A549 (cell line): ENCODE data around the gene KRT32. TPM values are rescaled to one million over a fixed set of nuclear protein-coding genes. Genes with fewer than 3 reads are reported as not detected.

Experiments used
- ATAC-seq, 2 experiments: fragments of 200-7000 bp in 1 of 2; fragments of >200 bp in 1 of 2; cut with Nextera tagmentation in 1 of 2; cut with Tn5 transposase in 1 of 2; 3 replicates each; pipeline versions ENCODE4 v1.8.0 to v1.9.1; 2018 to 2020; ENCODE audit warnings: mild to moderate bottlenecking in 1 of 2, moderate library complexity in 1 of 2
- CTCF ChIA-PET: fragments of 300-600 bp; sonication (Branson Sonifier 250); formaldehyde crosslinking; extraction: SDS; loops from one replicate; lab custom pipeline; 2021; ENCODE audit warnings: antibody characterized with exemption, inconsistent platforms; lab: Yijun Ruan, JAX
- POLR2A ChIA-PET: fragments of 350-600 bp; formaldehyde crosslinking; extraction: SDS; loops from one replicate; lab custom pipeline; 2021; ENCODE audit warnings: antibody characterized with exemption, inconsistent platforms; lab: Yijun Ruan, JAX
- DNase-seq, 2 experiments: peaks; one replicate each; pipeline versions ENCODE4 v3.0.0 to v3.0.0-alpha.2; 2011 to 2016; ENCODE audit warnings: low read depth in 1 of 2, low spot score in 1 of 2
- FAIRE-seq: peaks from 2 replicates; lab custom pipeline; 2011; peaks lifted over from hg19 to GRCh38; lab: Jason Lieb, UNC
- H3K27ac ChIP-seq, 2 experiments: fragments of >200 bp; sonication (Bioruptor Twin); formaldehyde crosslinking; 3 replicates each; pipeline ENCODE4 v1.5.1; 2016 to 2017
- H3K4me1 ChIP-seq: fragments of >200 bp; sonication (Bioruptor Twin); formaldehyde crosslinking; 3 replicates; pipeline ENCODE4 v1.6.1; 2016
- H3K4me2 ChIP-seq: fragments of >200 bp; sonication (Bioruptor Twin); formaldehyde crosslinking; 3 replicates; pipeline ENCODE4 v1.6.1; 2016
- H3K4me3 ChIP-seq: fragments of >200 bp; sonication (Bioruptor Twin); formaldehyde crosslinking; 3 replicates; pipeline ENCODE4 v1.5.1; 2016
- H3K9me3 ChIP-seq: fragments of >200 bp; sonication (Bioruptor Twin); formaldehyde crosslinking; 3 replicates; pipeline ENCODE4 v1.6.1; 2016
- BHLHE40 ChIP-seq: IDR thresholded peaks from 2 replicates; pipeline ENCODE4 v1.6.1; 2012; ENCODE audit warnings: low read depth, low read length, inconsistent platforms
- CEBPB ChIP-seq, 2 experiments: fragments of >200 bp in 1 of 2; sonication (Bioruptor Twin) in 1 of 2; formaldehyde crosslinking in 1 of 2; IDR thresholded peaks; 2 replicates each; pipeline ENCODE4 v1.6.1; 2012 to 2016
- EHF ChIP-seq: fragments of 250-450 bp; sonication (Bioruptor Pico); IDR thresholded peaks from 2 replicates; pipeline ENCODE4 v1.5.0; 2020; ENCODE audit warnings: mild to moderate bottlenecking
- EHMT2 ChIP-seq: fragments of 200-600 bp; sonication (generic); IDR thresholded peaks from 2 replicates; pipeline ENCODE4 v1.6.1; 2016; ENCODE audit warnings: antibody characterized with exemption, low read depth, mild to moderate bottlenecking, moderate library complexity
- EP300 ChIP-seq, 2 experiments: fragments of >200 bp; sonication (Bioruptor Twin); formaldehyde crosslinking; IDR thresholded peaks; 2 replicates in 1 of 2; 3 replicates in 1 of 2; pipeline ENCODE4 v1.6.1; 2016 to 2017
- FOSB ChIP-seq: fragments of 250-450 bp; sonication (Bioruptor Pico); IDR thresholded peaks from 2 replicates; pipeline ENCODE4 v1.5.0; 2020; ENCODE audit warnings: mild to moderate bottlenecking, moderate library complexity
- FOXS1 ChIP-seq: fragments of 250-450 bp; sonication (Bioruptor Pico); IDR thresholded peaks from 2 replicates; pipeline ENCODE4 v1.5.0; 2020; ENCODE audit warnings: mild to moderate bottlenecking, moderate library complexity
- GATA3 ChIP-seq: IDR thresholded peaks from 2 replicates; pipeline ENCODE4 v1.6.1; 2012; ENCODE audit warnings: borderline replicate concordance
- HDAC2 ChIP-seq: fragments of 200-600 bp; sonication (generic); IDR thresholded peaks from 2 replicates; pipeline ENCODE4 v1.6.1; 2016
- HEYL ChIP-seq: fragments of 250-450 bp; sonication (Bioruptor Pico); IDR thresholded peaks from 2 replicates; pipeline ENCODE4 v1.8.0; 2021; ENCODE audit warnings: mild to moderate bottlenecking, moderate library complexity
- HOXB5 ChIP-seq: fragments of 250-450 bp; sonication (Bioruptor Pico); IDR thresholded peaks from 2 replicates; pipeline ENCODE4 v1.5.0; 2020; ENCODE audit warnings: mild to moderate bottlenecking, moderate library complexity
- JUN ChIP-seq, 2 experiments: fragments of >200 bp; sonication (Bioruptor Twin); formaldehyde crosslinking; IDR thresholded peaks; 2 replicates in 1 of 2; 3 replicates in 1 of 2; pipeline ENCODE4 v1.6.1; 2016 to 2017
- MYC ChIP-seq: IDR thresholded peaks from 2 replicates; pipeline ENCODE4 v1.6.1; 2012; ENCODE audit warnings: mild to moderate bottlenecking, inconsistent platforms, low read length, improper control_type of control experiment, borderline replicate concordance
- NPAS2 ChIP-seq: fragments of 250-450 bp; sonication (Bioruptor Pico); IDR thresholded peaks from 2 replicates; pipeline ENCODE4 v1.8.0; 2022; ENCODE audit warnings: mild to moderate bottlenecking, moderate library complexity, borderline replicate concordance
- NR3C1 ChIP-seq: fragments of >200 bp; sonication (Bioruptor Twin); formaldehyde crosslinking; IDR thresholded peaks from 3 replicates; pipeline ENCODE4 v1.6.1; 2017
- PHF8 ChIP-seq: fragments of 200-600 bp; sonication (generic); IDR thresholded peaks from 2 replicates; pipeline ENCODE4 v1.6.1; 2016; ENCODE audit warnings: low read depth, mild to moderate bottlenecking, antibody characterized with exemption, moderate library complexity, borderline replicate concordance
- POLR2AphosphoS2 ChIP-seq: conservative IDR thresholded peaks from 2 replicates; pipeline ENCODE4 v1.6.1; 2012; ENCODE audit warnings: low read length, improper control_type of control experiment, inconsistent platforms
- RAD21 ChIP-seq, 2 experiments: fragments of >200 bp in 1 of 2; sonication (Bioruptor Twin) in 1 of 2; formaldehyde crosslinking in 1 of 2; IDR thresholded peaks in 1 of 2; conservative IDR thresholded peaks in 1 of 2; 2 replicates in 1 of 2; 3 replicates in 1 of 2; pipeline ENCODE4 v1.6.1; 2012 to 2018; ENCODE audit warnings: inconsistent platforms in 1 of 2
- RNF2 ChIP-seq: fragments of 200-600 bp; sonication (generic); IDR thresholded peaks from 2 replicates; pipeline ENCODE4 v1.6.1; 2016; ENCODE audit warnings: low read depth, mild to moderate bottlenecking, antibody characterized with exemption, moderate library complexity, borderline replicate concordance
- SMC3 ChIP-seq: fragments of >200 bp; sonication (Bioruptor Twin); formaldehyde crosslinking; IDR thresholded peaks from 3 replicates; pipeline ENCODE4 v1.6.1; 2018; ENCODE audit warnings: inconsistent platforms
- TP53 ChIP-seq: fragments of 250-450 bp; sonication (Bioruptor Pico); IDR thresholded peaks from 2 replicates; pipeline ENCODE4 v1.5.0; 2021; ENCODE audit warnings: mild to moderate bottlenecking, moderate library complexity
- ZC3H11A ChIP-seq: fragments of 450-650 bp; IDR thresholded peaks from 2 replicates; pipeline ENCODE4 v1.6.1; 2014; ENCODE audit warnings: antibody characterized with exemption, mild to moderate bottlenecking
- ZFP36 ChIP-seq: fragments of 450-650 bp; IDR thresholded peaks from 2 replicates; pipeline ENCODE4 v1.6.1; 2014; ENCODE audit warnings: borderline replicate concordance; ENCODE audit not compliant: partially characterized antibody
- ZNF302 ChIP-seq: fragments of 250-450 bp; sonication (Bioruptor Pico); IDR thresholded peaks from 2 replicates; pipeline ENCODE4 v1.9.0; 2021; ENCODE audit warnings: inconsistent platforms, mild to moderate bottlenecking, moderate library complexity
- WGBS: methylation state at CpG from one replicate; pipeline ENCODE4 v1.1.6; 2017; ENCODE audit errors: missing lambda C conversion rate; 5-methylcytosine and 5-hydroxymethylcytosine counted together
- polyA plus RNA-seq, 4 experiments: library from polyadenylated mRNA; depleted of rRNA in 3 of 4; stranded (reverse); fragments of >200 nt; fragmentation: RNase III in 1 of 4; extraction: RNeasy Plus Mini Kit Qiagen cat#74134 plus additional on column Dnase treatment in 1 of 4; gene quantifications; 2 replicates in 3 of 4; 3 replicates in 1 of 4; pipeline ENCODE4 v1.2.3, GENCODE V29; 2011 to 2017
- TF ChIP-seq, protein P1 (sequence below): fragments of 150-350 bp; IDR thresholded peaks from 2 replicates; pipeline ENCODE4 v1.6.1; 2014; ENCODE audit warnings: low read depth, mild to moderate bottlenecking, low read length
- TF ChIP-seq, protein P2 (sequence below): IDR thresholded peaks from 2 replicates; pipeline ENCODE4 v1.6.1; 2012
- TF ChIP-seq, protein P3 (sequence below): IDR thresholded peaks from 2 replicates; pipeline ENCODE4 v1.6.1; 2012; ENCODE audit warnings: low read depth, borderline replicate concordance

Gene KRT32
- polyA plus RNA-seq, 2 of the 4 experiments (the other 2 are of a cell fraction), result not detected

DNA sequence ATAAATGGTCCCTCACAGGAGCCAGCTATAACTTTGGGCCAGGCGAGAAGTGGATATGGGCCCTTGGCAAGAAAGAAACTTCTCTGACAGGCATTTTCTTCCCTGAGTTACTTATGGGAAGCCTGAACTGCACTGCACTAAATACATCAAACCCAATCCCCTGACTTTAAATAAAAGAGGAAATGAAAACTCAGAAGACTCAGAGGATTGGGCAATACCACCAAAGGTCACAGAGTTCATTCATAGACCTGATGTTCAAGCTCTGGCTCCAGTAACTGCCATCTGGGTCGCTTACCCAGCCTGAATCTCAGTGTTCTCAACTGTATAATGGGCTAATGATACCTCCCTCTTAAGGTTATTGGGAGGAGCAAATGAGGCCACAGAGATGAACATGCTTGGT lies 12.9 kb upstream of the KRT32 start:
- no peak overlapping the region for H3K4me3 ChIP-seq
- ChIA-PET POLR2A (no interaction called here), CTCF (interaction anchor here (0.7 to 3.8 kb wide), 6 partner anchors 10 to 182 kb away, joined by 3 to 20 read pairs (median 5); partner anchors contain the start of gene KRT36)
- FAIRE-seq (no peak), ATAC-seq (no peak), DNase-seq (no peak)
- no peaks in the 10 kb centered on the region for H3K9me3 ChIP-seq
- 52% methylated on average over 2 of the region's 2 CpGs for WGBS
- H3K4me1 ChIP-seq, result no peaks in the 10 kb centered on the region
- no peak overlapping the region for H3K4me2 ChIP-seq
- no peak overlapping the region for H3K27ac ChIP-seq
- TF ChIP-seq MYC, result no peak
- TF ChIP-seq, protein P1, sequence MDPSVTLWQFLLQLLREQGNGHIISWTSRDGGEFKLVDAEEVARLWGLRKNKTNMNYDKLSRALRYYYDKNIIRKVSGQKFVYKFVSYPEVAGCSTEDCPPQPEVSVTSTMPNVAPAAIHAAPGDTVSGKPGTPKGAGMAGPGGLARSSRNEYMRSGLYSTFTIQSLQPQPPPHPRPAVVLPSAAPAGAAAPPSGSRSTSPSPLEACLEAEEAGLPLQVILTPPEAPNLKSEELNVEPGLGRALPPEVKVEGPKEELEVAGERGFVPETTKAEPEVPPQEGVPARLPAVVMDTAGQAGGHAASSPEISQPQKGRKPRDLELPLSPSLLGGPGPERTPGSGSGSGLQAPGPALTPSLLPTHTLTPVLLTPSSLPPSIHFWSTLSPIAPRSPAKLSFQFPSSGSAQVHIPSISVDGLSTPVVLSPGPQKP, result no peak

DNA sequence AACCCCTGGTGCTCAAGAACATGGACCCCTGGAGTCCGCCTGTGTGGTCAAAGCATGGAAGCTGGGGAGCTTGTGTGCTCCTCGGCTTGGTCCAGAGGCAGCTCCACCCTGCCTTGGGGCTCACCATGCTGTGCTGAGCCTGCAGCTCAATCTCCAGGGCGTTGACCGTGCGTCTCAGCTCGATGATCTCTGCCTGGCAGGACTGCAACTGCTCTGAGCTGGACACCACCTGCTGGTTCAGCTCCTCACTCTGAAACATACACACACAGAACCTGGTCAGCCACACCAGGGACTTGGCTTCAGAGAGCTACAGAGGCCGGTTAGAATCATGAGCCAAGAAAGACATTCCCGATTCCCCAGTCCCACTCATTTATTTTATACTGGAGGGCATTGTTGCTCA lies 11.1 kb upstream of the KRT32 start:
- no peak overlapping the region for H3K27ac ChIP-seq
- no peaks in the 10 kb centered on the region for H3K9me3 ChIP-seq
- DNase-seq, result no peak
- ChIA-PET CTCF (interaction anchor here (0.8 to 3.8 kb wide), 6 partner anchors 9 to 184 kb away, joined by 3 to 20 read pairs (median 4); no protein-coding TSS in a partner anchor), POLR2A (no interaction called here)
- no peak for ATAC-seq
- no peak overlapping the region for H3K4me3 ChIP-seq
- no peak overlapping the region for H3K4me2 ChIP-seq
- 80% methylated on average over 7 of the region's 8 CpGs for WGBS
- no peak for FAIRE-seq
- no peaks in the 10 kb centered on the region for H3K4me1 ChIP-seq
- no peak for TF ChIP-seq RNF2
- no peak for TF ChIP-seq MYC
- no peak for TF ChIP-seq HDAC2
- TF ChIP-seq POLR2AphosphoS2, result no peak
- no peak for TF ChIP-seq RAD21 (conservative IDR thresholded peaks at IDR 0.05 in 1 of 2, IDR thresholded peaks at IDR 0.05 in 1 of 2)
- no peak for TF ChIP-seq GATA3
- no peak for TF ChIP-seq ZFP36
- TF ChIP-seq BHLHE40, result no peak
- TF ChIP-seq, protein P2, sequence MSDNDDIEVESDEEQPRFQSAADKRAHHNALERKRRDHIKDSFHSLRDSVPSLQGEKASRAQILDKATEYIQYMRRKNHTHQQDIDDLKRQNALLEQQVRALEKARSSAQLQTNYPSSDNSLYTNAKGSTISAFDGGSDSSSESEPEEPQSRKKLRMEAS, result no peak
- TF ChIP-seq FOSB (CRISPR knock-in tag), result no peak
- TF ChIP-seq, protein P1, result no peak
- TF ChIP-seq EHMT2, result no peak
- TF ChIP-seq JUN (IDR thresholded peaks at IDR 0.05), result no peak
- TF ChIP-seq HEYL (CRISPR knock-in tag), result no peak
- no peak for TF ChIP-seq ZC3H11A

DNA sequence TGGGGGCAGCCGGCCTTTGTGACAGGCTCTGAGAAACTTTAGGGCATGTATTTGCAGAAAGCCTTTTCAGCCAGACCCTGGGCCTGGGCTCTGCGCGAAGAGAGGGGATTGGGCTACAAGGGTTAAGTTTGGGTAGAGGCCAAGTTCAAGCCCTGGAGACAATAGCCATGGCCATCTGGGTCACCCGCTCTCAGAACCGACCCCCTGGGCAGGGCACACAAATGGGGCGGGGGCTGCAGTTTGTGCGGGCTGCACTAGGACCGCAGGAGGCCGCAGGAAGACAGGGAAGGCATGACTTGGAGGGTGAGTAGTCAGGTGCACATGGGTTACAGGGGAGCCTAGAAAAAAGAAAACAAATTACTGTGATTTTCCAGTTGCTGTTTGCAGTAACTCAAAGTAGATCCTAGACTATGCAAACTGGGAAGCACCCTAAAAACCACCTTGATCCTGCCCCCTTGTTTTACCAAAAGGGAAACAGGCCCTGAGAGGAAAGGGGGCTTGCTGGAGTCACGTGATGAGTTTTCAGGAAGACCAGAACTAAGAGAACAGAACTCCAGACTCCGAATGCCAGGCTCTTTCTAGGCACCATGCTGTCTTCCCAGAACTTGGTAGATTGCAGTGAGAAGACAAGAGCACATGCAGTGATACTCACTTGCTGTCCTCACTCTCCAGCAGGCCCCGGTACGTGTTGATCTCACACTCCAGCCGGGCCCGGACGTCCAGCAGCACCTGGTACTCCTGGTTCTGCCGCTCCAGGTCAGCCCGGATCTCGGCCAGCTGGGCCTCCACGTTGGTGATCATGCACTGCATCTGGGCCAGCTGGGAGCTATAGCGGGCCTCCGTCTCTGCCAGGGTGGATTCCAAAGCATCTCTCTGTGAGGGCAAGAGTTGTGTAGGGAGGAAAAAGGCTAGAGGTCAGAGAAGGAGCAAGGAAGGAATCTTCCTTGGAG lies 10.0 kb upstream of the KRT32 start:
- ChIA-PET POLR2A (no interaction called here), CTCF (interaction anchor here (0.7 to 1.1 kb wide), 4 partner anchors 11 to 72 kb away, joined by 3 to 5 read pairs (median 3); no protein-coding TSS in a partner anchor)
- DNase-seq, result no peak
- no peak overlapping the region for H3K27ac ChIP-seq
- H3K9me3 ChIP-seq, result peaks cover 1% of the 10 kb centered on the region; the same call in 2 of the 3 replicates
- no peaks in the 10 kb centered on the region for H3K4me1 ChIP-seq
- no peak overlapping the region for H3K4me3 ChIP-seq
- ATAC-seq, result no peak
- no peak for TF ChIP-seq FOXS1 (CRISPR knock-in tag)
- no peak for TF ChIP-seq SMC3
- no peak for TF ChIP-seq JUN (IDR thresholded peaks at IDR 0.05)
- no peak for TF ChIP-seq RNF2
- TF ChIP-seq EP300 (IDR thresholded peaks at IDR 0.05), result no peak
- no peak for TF ChIP-seq NR3C1
- TF ChIP-seq TP53 (CRISPR knock-in tag), result no peak
- no peak for TF ChIP-seq NPAS2 (CRISPR knock-in tag)
- TF ChIP-seq CEBPB (IDR thresholded peaks at IDR 0.05), result no peak
- TF ChIP-seq HDAC2, result no peak
- TF ChIP-seq, protein P3, sequence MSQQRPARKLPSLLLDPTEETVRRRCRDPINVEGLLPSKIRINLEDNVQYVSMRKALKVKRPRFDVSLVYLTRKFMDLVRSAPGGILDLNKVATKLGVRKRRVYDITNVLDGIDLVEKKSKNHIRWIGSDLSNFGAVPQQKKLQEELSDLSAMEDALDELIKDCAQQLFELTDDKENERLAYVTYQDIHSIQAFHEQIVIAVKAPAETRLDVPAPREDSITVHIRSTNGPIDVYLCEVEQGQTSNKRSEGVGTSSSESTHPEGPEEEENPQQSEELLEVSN, result no peak
- no peak for TF ChIP-seq HOXB5 (CRISPR knock-in tag)
- TF ChIP-seq ZNF302, result no peak
- no peak for TF ChIP-seq RAD21 (conservative IDR thresholded peaks at IDR 0.05 in 1 of 2, IDR thresholded peaks at IDR 0.05 in 1 of 2)
- no peak for TF ChIP-seq EHF (CRISPR knock-in tag)
- no peak for TF ChIP-seq PHF8
- no peak for TF ChIP-seq BHLHE40
- TF ChIP-seq HEYL (CRISPR knock-in tag), result no peak
- no peak overlapping the region for H3K4me2 ChIP-seq
- no peak for FAIRE-seq
- 81% methylated on average over 22 of the region's 22 CpGs for WGBS
